ENCODE measurements around the gene CEP70.

DNA sequence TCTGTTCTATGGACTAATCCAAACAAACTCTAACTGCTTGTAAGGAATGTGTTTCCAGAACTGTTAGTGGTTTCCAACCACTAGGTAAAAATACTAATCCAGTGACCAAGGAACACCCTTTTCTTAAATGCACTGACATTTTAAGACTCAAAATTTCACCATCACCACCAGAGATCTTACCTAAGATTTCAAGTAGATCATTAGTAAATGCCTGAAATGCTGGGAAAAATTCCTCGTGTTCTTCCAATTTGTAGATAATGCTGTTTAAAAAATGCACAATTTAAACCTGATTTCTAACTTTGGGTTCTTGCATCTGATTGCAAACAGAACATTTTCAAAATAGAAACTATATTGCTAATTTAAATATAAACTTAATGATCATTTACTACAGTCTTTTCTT, 96.2 kb downstream of the CEP70 start:
- TF ChIP-seq, protein P1, sequence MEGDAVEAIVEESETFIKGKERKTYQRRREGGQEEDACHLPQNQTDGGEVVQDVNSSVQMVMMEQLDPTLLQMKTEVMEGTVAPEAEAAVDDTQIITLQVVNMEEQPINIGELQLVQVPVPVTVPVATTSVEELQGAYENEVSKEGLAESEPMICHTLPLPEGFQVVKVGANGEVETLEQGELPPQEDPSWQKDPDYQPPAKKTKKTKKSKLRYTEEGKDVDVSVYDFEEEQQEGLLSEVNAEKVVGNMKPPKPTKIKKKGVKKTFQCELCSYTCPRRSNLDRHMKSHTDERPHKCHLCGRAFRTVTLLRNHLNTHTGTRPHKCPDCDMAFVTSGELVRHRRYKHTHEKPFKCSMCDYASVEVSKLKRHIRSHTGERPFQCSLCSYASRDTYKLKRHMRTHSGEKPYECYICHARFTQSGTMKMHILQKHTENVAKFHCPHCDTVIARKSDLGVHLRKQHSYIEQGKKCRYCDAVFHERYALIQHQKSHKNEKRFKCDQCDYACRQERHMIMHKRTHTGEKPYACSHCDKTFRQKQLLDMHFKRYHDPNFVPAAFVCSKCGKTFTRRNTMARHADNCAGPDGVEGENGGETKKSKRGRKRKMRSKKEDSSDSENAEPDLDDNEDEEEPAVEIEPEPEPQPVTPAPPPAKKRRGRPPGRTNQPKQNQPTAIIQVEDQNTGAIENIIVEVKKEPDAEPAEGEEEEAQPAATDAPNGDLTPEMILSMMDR (IDR thresholded peaks at IDR 0.05), result no peak
- TF ChIP-seq EZH2 (IDR thresholded peaks at IDR 0.05) (no peak), EZH2phosphoT487 (IDR thresholded peaks at IDR 0.05) (no peak)
